ENCODE data around the gene POMT1.
"Not testable (repeated sequence)": the region's sequence is repeated elsewhere in the genome, so short reads cannot be mapped to it uniquely, and the experiment has no call there.

- not testable (repeated sequence) for TF ChIP-seq PATZ1 (CRISPR knock-in tag; IDR thresholded peaks at IDR 0.05; ENCODE audit: borderline replicate concordance); ZFP3 (CRISPR knock-in tag; IDR thresholded peaks at IDR 0.05); ARNTL (CRISPR knock-in tag; IDR thresholded peaks at IDR 0.05; ENCODE audit: borderline replicate concordance, low read depth); GLIS3 (CRISPR knock-in tag; IDR thresholded peaks at IDR 0.05); ZNF70 (CRISPR knock-in tag; IDR thresholded peaks at IDR 0.05); OSR1 (CRISPR knock-in tag; IDR thresholded peaks at IDR 0.05); SNAI2 (CRISPR knock-in tag; IDR thresholded peaks at IDR 0.05); ZC3H10 (CRISPR knock-in tag; IDR thresholded peaks at IDR 0.05); ZFP30 (CRISPR knock-in tag; IDR thresholded peaks at IDR 0.05); CSRNP3 (CRISPR knock-in tag; IDR thresholded peaks at IDR 0.05); TSHZ2 (CRISPR knock-in tag; IDR thresholded peaks at IDR 0.05); ISL1 (CRISPR knock-in tag; IDR thresholded peaks at IDR 0.05)
These were observed 46.5 kb downstream of the POMT1 start for GRCh38 chr9:131549186-131549585.
